ENCODE results near the gene DNAAF5.
"Not testable (repeated sequence)": the region's sequence is repeated elsewhere in the genome, so short reads cannot be mapped to it uniquely, and the experiment has no call there.

Gene DNAAF5

GRCh38 chr7:785416-785815 lies 58.9 kb downstream of the DNAAF5 start:
- DNase-seq: no peak

- DNase-seq: peak; percentile 6
Measured at GRCh38 chr7:786472-787255, 60.2 kb downstream of the DNAAF5 start.

DNA sequence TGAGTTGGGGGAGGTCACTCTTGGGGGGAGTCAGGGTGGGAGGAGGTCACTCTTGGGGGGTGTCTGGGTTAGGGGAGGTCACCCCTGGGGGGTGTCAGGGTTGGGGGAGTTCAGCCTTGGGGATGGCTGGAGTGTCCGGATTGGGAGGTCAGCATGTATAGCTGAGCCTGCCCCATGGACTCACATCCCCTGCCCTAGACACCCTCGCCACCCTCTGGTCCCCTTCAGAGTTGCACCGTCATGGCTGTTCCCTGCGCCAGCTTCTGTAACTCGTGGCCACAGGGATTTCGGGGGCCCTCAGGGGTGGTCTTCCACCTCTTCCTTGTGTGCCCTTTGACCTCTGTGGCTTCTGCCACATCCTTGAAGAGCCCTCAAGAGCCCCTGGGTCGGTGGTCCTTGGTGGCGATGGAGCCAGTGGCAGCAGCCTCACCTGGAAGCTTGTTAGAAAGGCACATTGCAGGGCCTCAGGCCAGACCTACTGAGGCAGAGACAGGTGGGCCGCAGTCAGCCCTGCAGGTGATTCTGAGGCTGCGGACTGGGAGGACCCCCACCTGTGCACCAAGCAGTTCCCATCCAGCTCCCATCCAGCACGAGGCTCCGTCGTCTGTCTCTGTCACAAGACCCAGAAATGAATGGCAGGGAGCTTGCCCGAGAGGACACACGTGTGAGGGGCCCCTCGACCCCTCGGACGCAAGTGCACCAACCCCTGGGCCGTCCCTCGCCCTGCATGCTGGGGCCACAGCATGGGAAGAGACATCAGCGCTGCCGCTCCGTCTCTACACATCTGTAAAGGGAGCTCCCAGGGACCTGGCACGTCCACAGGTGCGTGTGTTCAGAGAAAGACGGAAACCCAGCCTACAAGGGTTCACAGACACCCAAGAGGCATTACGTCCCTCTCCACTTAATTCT lies 61.1 kb downstream of the DNAAF5 start:
- no peak for DNase-seq

- DNase-seq: no peak
Measured at GRCh38 chr7:791519-791918, 65.0 kb downstream of the DNAAF5 start.

GRCh38 chr7:794207-794606 lies 67.7 kb downstream of the DNAAF5 start:
- DNase-seq: no peak

- DNase-seq: no peak
Measured at GRCh38 chr7:794671-795329, 68.3 kb downstream of the DNAAF5 start.

- DNase-seq: not testable (repeated sequence)
Measured at GRCh38 chr7:796434-797169, 70.1 kb downstream of the DNAAF5 start.

- DNase-seq: no peak
Measured at GRCh38 chr7:798921-799470, 72.5 kb downstream of the DNAAF5 start.

- DNase-seq: no peak
Measured at GRCh38 chr7:800692-801091, 74.2 kb downstream of the DNAAF5 start.

- not testable (repeated sequence) for DNase-seq
Measured at GRCh38 chr7:801351-801750, 74.9 kb downstream of the DNAAF5 start.

DNA sequence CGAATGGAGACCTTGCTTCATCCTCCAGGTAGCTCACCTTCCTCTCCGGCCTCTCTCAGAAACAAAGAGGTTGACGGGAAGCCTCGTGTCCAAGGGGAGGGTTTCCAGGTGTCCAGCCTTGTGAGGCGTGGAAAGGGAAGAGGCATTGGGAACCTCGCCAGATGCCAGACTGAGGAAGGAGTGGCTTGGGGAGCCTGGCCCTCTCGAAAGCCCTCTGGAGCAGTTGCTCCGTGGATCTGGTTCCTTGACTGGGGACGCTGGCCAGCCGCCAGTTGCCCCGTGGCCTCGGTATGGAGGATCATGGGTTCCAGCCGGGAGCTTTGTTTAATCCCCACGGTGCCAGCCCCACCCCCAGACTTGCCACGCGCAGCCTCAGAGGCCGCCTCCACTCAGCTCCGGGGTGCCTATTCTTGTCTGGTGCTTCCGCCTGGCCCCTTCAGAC lies 75.5 kb downstream of the DNAAF5 start:
- no peak for DNase-seq

DNA sequence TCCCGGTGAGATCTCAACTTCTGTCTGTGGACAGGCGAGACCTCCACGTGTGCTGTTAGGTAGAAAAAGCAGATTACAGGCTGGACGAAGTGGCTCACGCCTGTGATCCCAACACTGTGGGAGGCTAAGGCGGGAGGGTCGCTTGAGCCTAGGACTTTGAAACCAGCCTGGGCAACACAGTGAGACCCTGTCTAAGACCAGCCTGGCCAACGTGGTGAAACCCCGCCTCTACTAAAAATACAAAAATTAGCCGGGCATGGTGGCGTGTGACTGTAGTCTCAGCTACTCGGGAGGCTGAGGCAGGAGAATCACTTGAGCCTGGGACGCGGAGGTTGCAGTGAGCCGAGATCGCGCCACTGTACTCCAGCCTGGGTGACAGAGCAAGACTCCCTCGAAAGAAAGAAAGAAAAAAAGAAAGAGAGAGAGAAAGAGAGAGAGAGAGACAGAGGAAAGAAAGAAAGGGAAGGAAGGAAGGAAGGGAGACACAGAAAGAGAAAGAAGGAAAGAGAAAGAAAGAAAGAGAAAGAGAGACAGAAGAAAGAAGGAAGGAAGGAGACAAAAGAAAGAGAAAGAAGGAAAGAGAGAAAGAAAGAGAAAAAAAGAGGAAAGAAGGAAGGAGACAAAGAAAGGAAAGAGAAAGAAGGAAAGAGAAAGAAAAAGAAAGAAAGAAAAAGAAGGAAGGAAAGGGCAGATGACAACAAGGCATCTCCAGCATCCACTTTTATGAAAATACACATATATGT lies 76.2 kb downstream of the DNAAF5 start:
- DNase-seq: no peak

GRCh38 chr7:803243-803635 lies 76.7 kb downstream of the DNAAF5 start:
- DNase-seq: no peak

GRCh38 chr7:803796-804195 lies 77.3 kb downstream of the DNAAF5 start:
- DNase-seq: not testable (repeated sequence)

GRCh38 chr7:805261-805660 lies 78.8 kb downstream of the DNAAF5 start:
- DNase-seq: no peak

GRCh38 chr7:815284-816216 lies 89.1 kb downstream of the DNAAF5 start:
- peak; percentile 59 for DNase-seq

DNA sequence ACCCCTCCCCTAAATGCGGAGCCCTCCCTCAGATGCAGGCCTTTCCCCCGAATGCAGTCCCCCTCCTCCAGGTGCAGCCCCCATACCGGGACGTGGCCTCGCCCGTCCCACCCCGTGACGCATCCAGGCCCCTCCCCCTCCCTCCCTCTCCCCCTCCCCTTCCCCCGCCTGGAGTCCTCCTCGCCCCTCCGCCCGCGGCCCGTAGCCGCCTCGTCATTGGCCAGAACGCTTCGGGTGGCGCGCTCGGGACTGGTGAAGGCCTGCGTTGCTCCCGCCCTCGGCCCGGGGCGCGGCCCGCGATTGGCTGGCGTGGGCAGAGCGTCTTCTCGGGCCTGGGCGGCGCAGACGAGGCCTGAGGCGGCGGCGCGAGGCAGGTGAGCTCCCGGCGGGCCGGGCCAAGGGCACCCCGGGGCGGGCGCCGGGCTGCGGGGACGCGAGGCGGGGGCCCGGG lies 89.8 kb downstream of the DNAAF5 start:
- DNase-seq: peak; percentile 99

DNA sequence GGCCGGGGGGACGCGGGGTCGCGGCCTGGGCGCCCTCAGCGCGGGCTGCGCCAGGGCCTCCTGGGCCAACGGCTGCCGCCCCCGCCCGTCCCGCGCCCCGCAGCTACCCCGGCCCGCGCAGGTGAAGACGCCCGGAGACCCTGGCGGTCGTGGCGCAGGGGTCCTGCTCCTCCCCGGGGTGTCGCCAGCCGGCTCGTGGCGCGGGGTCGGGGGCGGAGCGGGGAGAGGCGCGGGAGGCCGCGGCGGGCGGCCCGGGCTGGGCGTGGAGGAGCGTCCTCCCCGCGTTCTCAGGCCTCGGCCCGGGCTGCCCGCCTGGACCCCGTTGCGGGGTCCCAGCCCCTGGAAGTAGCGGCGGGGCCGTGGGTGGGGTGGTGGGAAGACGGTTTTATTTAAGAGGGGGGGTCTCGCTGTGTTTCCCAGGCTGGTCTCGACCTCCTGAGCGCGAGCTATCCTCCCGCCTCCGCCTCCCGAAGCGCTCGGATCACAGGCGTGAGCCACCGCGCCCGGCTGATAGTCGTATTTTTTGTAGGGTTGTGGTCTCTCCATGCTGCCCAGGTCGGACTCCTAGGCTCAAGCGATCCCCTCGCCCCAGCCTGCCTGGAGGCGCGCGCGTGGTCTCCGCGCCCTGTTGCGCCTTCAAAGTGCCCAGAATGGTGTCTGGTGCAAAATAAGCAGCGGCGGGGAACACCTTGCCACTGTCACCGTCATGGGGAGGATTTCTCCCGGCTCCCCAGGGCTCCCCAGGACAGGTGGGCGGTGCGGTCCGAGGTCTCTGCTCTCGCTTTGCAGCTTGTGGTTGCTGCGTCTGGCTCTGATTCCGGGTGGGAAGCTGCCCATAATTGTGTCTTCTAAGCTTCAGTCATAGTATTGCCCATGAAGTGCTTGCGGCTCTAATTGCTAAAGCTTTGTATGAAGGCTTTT lies 90.5 kb downstream of the DNAAF5 start:
- DNase-seq: no peak

- peak; percentile 11 for DNase-seq
Measured at GRCh38 chr7:818031-818699, 91.7 kb downstream of the DNAAF5 start.

Data from SHP77 treated with DMSO at 0.1 percent for 48 hours (cell line).